Stimulated activated CD8-positive, alpha-beta memory T cell treated with anti-CD3 and anti-CD28 coated beads, Interleukin-15, amount 100 ng/mL, for 1 hour (primary cell): ENCODE results near the gene AMMECR1.
A peak's percentile ranks its signal among the peaks of the same experiment; 100 is the strongest.
"Not testable (repeated sequence)": the region's sequence is repeated elsewhere in the genome, so short reads cannot be mapped to it uniquely, and the experiment has no call there.

Experiments
- DNase-seq: peaks from one replicate; pipeline ENCODE4 v3.0.0-alpha.2; 2020; ENCODE audit warnings: low read depth

The AMMECR1 gene

GRCh38 chrX:110257889-110258288 lies 60.0 kb downstream of the AMMECR1 start:
- no peak for DNase-seq

GRCh38 chrX:110252711-110253110 lies 65.2 kb downstream of the AMMECR1 start:
- DNase-seq: no peak

GRCh38 chrX:110251961-110252360 lies 65.9 kb downstream of the AMMECR1 start:
- DNase-seq: no peak

GRCh38 chrX:110251526-110251925 lies 66.4 kb downstream of the AMMECR1 start:
- no peak for DNase-seq

GRCh38 chrX:110250847-110251246 lies 67.0 kb downstream of the AMMECR1 start:
- DNase-seq: no peak

- DNase-seq: no peak
Observed at GRCh38 chrX:110248578-110248977, 69.3 kb downstream of the AMMECR1 start.

GRCh38 chrX:110245011-110245410 lies 72.9 kb downstream of the AMMECR1 start:
- no peak for DNase-seq

GRCh38 chrX:110242371-110242770 lies 75.5 kb downstream of the AMMECR1 start:
- DNase-seq: no peak

- no peak for DNase-seq
Observed at GRCh38 chrX:110241816-110242215, 76.1 kb downstream of the AMMECR1 start.

- not testable (repeated sequence) for DNase-seq
Observed at GRCh38 chrX:110238259-110238658, 79.6 kb downstream of the AMMECR1 start.

GRCh38 chrX:110231485-110231884 lies 86.4 kb downstream of the AMMECR1 start:
- DNase-seq: not testable (repeated sequence)

- peak; percentile 13 for DNase-seq
Observed at GRCh38 chrX:110229497-110230111, 88.3 kb downstream of the AMMECR1 start.

- no peak for DNase-seq
Observed at GRCh38 chrX:110228453-110228852, 89.4 kb downstream of the AMMECR1 start.

GRCh38 chrX:110226931-110227330 lies 91.0 kb downstream of the AMMECR1 start:
- no peak for DNase-seq

- no peak for DNase-seq
Observed at GRCh38 chrX:110224926-110225617, 92.8 kb downstream of the AMMECR1 start.

GRCh38 chrX:110222497-110223257 lies 95.2 kb downstream of the AMMECR1 start:
- DNase-seq: no peak

- DNase-seq: no peak
Observed at GRCh38 chrX:110219920-110220319, 98.0 kb downstream of the AMMECR1 start.

GRCh38 chrX:110218591-110218990 lies 99.3 kb downstream of the AMMECR1 start:
- no peak for DNase-seq

GRCh38 chrX:110216027-110216426 lies 101.9 kb downstream of the AMMECR1 start:
- no peak for DNase-seq

- DNase-seq: no peak
Observed at GRCh38 chrX:110215411-110215810, 102.5 kb downstream of the AMMECR1 start.

GRCh38 chrX:110214684-110215083 lies 103.2 kb downstream of the AMMECR1 start:
- no peak for DNase-seq

- DNase-seq: no peak
Observed at GRCh38 chrX:110213183-110213582, 104.7 kb downstream of the AMMECR1 start.

- DNase-seq: no peak
Observed at GRCh38 chrX:110212299-110212698, 105.6 kb downstream of the AMMECR1 start.
